K562 (cell line): ENCODE results near the gene GPC1.

ENCODE experiments used
- ARID1B ChIP-seq: fragments of 450-650 bp; IDR thresholded peaks from 2 replicates; pipeline ENCODE4 v1.6.1; 2016; ENCODE audit warnings: antibody characterized with exemption, mild to moderate bottlenecking, inconsistent platforms
- EP400 ChIP-seq: fragments of 450-650 bp; IDR thresholded peaks from 2 replicates; pipeline ENCODE4 v1.6.1; 2017; ENCODE audit warnings: antibody characterized with exemption, mild to moderate bottlenecking, moderate library complexity
- GABPA ChIP-seq: fragments of 200-800 bp; sonication (Bioruptor generic); conservative IDR thresholded peaks from 2 replicates; pipeline ENCODE4 v1.6.1; 2016; ENCODE audit warnings: low read depth, missing genetic modification characterization, missing compliant biosample characterization
- NFATC3 ChIP-seq: fragments of 450-650 bp; IDR thresholded peaks from 2 replicates; pipeline ENCODE4 v1.6.1; 2017; ENCODE audit warnings: mild to moderate bottlenecking
- POLR2AphosphoS5 ChIP-seq: IDR thresholded peaks from 2 replicates; pipeline ENCODE4 v1.6.1; 2011; ENCODE audit warnings: mild to moderate bottlenecking, low read depth, low read length, moderate library complexity; ENCODE audit not compliant: control insufficient read depth, insufficient read depth
- RBFOX2 ChIP-seq: fragments of 200-400 bp; formaldehyde crosslinking; IDR thresholded peaks from 2 replicates; pipeline ENCODE4 v1.6.1; 2017; ENCODE audit warnings: low read depth, mild to moderate bottlenecking, low read length, moderate library complexity
- RBM39 ChIP-seq: fragments of 200-400 bp; formaldehyde crosslinking; optimal IDR thresholded peaks from 2 replicates; pipeline ENCODE3; 2018; ENCODE audit warnings: low read depth, low read length
- RNF2 ChIP-seq: sonication (generic); IDR thresholded peaks from 2 replicates; pipeline ENCODE4 v1.6.1; 2016
- TAF1 ChIP-seq: IDR thresholded peaks from 2 replicates; pipeline ENCODE4 v1.6.1; 2011; ENCODE audit warnings: mild to moderate bottlenecking, low read length, moderate library complexity; ENCODE audit not compliant: insufficient read depth, control insufficient read depth, severe bottlenecking; ENCODE audit errors: extremely low read depth
- ZZZ3 ChIP-seq: fragments of 450-650 bp; IDR thresholded peaks from 2 replicates; pipeline ENCODE4 v1.6.1; 2016; ENCODE audit warnings: antibody characterized with exemption, mild to moderate bottlenecking, moderate library complexity
- TF ChIP-seq, protein P1 (sequence below), 3 experiments: IDR thresholded peaks in 2 of 3; conservative IDR thresholded peaks in 1 of 3; 2 replicates each; pipeline ENCODE4 v1.5.1; 2011 to 2012; ENCODE audit warnings: low read length in 3 of 3, mild to moderate bottlenecking in 3 of 3, control low read depth in 2 of 3, improper control_type of control experiment in 1 of 3, inconsistent platforms in 1 of 3, low read depth in 1 of 3, mixed read lengths in 1 of 3, moderate library complexity in 1 of 3; ENCODE audit not compliant: insufficient read depth in 2 of 3

DNA sequence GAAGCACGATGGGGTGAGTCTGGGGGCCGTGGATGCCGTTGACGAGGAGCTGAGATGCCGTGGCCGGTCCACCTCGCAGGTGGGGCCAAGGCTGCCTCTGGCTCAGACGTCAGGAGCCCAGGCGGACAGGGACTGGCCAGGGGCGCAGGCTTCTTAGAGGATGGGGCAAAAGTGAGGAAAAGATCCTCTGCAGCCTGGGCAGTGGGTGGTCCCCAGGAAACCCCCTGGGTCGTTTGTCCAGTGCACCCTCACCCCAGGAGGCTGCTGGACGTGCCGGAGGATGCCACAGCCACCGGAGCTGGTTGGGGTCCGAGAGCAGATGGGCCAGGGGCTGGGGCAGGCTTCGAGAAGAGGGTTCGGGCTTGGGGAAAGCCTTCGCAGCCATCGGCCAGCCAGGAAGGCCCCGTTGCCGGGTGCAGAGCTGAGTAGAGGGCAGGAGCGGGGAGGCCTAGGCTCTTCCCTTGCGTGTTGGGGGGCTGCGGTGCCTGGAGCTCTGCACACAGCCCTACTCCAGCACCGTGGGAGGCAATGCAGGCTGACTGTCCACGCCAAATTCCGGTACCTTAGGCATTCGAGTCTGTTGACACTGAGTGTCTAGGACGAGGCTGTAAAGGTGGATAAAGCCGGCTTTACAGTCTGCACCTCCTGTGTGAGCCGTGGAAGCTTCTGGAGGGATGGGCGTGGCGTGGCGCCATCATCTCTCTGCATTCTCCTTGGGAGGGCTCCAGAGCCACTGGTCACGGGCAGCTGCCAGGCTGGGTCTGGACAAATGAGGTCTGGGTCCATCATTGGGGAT is 18.8 kb downstream of the GPC1 start:
- TF ChIP-seq TAF1 (no peak), RBM39 (no peak), EP400 (no peak), NFATC3 (no peak), RBFOX2 (no peak), POLR2AphosphoS5 (no peak), ARID1B (no peak), GABPA (no peak), RNF2 (no peak), ZZZ3 (no peak)
- TF ChIP-seq, protein P1, sequence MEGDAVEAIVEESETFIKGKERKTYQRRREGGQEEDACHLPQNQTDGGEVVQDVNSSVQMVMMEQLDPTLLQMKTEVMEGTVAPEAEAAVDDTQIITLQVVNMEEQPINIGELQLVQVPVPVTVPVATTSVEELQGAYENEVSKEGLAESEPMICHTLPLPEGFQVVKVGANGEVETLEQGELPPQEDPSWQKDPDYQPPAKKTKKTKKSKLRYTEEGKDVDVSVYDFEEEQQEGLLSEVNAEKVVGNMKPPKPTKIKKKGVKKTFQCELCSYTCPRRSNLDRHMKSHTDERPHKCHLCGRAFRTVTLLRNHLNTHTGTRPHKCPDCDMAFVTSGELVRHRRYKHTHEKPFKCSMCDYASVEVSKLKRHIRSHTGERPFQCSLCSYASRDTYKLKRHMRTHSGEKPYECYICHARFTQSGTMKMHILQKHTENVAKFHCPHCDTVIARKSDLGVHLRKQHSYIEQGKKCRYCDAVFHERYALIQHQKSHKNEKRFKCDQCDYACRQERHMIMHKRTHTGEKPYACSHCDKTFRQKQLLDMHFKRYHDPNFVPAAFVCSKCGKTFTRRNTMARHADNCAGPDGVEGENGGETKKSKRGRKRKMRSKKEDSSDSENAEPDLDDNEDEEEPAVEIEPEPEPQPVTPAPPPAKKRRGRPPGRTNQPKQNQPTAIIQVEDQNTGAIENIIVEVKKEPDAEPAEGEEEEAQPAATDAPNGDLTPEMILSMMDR (IDR thresholded peaks at IDR 0.05 in 2 of 3, conservative IDR thresholded peaks at IDR 0.05 in 1 of 3; ENCODE audit: insufficient read depth in 2 of 3, low read depth in 1 of 3, low read length in 3 of 3): no peak
